GM12865 (cell line): ENCODE results near the gene NHERF2.

ENCODE experiments used
- DNase-seq: peaks from one replicate; pipeline ENCODE4 v3.0.0; 2010; ENCODE audit warnings: low read depth
- H3K4me3 ChIP-seq: 2 replicates; pipeline ENCODE4 v1.5.1; 2011; ENCODE audit warnings: mild to moderate bottlenecking, low read depth, low read length, control low read depth
- TF ChIP-seq, protein P1 (sequence below): IDR thresholded peaks from 2 replicates; pipeline ENCODE4 v1.5.1; 2011; ENCODE audit warnings: low read length, control low read depth, low read depth, inconsistent platforms; ENCODE audit not compliant: insufficient read depth; ENCODE audit errors: missing control alignments

The NHERF2 gene

DNA sequence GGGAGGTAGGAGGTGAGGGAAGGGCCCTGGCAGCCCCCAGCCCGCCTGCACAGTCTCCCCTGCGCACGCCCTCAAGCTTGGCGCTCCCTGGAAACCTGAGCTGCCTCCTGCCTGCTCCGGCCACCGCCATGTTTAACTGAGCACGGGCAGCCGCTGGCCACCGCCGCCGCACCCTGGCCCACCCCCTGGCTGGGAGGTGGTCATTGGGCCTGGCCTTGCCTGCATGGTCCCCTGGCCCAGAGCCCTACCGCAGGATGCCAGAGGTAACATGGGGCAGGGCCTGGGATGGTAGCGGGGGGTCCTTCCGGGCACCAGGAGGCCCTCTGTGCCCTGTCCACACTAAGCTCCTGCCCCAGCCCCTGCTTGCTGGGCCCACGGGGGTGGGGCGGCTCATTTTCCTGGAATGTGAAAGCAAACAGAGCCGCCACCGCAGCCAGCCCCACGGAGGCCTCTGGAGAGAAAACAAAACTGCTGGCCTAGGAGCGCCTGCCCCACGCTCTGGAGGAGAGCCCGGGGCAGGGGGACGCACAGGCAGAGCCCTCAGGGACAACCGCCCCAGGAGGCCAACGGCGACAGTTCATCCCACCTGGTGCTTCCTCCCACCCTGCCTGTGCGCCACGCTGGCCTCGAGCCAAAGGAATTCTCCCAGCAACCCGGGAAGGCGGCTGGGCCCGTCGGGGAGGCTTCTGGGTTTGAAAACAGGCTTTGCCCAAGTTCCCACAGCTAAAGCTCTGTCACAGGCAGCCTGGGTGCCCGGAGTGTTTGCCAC, 8.9 kb downstream of the NHERF2 start:
- DNase-seq, result no peak
- TF ChIP-seq, protein P1, sequence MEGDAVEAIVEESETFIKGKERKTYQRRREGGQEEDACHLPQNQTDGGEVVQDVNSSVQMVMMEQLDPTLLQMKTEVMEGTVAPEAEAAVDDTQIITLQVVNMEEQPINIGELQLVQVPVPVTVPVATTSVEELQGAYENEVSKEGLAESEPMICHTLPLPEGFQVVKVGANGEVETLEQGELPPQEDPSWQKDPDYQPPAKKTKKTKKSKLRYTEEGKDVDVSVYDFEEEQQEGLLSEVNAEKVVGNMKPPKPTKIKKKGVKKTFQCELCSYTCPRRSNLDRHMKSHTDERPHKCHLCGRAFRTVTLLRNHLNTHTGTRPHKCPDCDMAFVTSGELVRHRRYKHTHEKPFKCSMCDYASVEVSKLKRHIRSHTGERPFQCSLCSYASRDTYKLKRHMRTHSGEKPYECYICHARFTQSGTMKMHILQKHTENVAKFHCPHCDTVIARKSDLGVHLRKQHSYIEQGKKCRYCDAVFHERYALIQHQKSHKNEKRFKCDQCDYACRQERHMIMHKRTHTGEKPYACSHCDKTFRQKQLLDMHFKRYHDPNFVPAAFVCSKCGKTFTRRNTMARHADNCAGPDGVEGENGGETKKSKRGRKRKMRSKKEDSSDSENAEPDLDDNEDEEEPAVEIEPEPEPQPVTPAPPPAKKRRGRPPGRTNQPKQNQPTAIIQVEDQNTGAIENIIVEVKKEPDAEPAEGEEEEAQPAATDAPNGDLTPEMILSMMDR, result no peak
- no peak overlapping the region for H3K4me3 ChIP-seq

DNA sequence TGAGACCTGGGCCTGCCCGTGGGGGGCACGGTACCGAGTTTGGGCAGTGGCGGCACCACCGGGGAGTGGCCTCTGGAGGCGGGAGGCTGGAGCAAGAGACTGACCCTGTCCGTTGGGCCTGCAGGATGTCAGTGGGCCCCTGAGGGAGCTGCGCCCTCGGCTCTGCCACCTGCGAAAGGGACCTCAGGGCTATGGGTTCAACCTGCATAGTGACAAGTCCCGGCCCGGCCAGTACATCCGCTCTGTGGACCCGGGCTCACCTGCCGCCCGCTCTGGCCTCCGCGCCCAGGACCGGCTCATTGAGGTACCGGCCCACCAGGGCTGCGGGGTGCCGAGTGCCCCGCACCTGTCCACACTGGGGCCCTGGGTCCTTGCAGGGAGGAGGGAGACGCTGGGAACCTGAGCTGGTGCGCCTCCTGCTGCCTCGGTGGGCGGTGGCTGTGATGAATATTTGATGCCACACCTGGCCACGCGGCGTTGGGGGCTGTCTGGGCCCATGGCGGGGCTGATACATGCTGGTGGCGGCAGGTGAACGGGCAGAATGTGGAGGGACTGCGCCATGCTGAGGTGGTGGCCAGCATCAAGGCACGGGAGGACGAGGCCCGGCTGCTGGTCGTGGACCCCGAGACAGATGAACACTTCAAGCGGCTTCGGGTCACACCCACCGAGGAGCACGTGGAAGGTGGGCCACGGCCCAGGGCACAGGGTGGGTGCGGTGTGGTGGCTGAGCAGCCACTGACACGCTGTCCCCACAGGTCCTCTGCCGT, 9.7 kb downstream of the NHERF2 start:
- DNase-seq, result no peak
- TF ChIP-seq, protein P1, result no peak
- no peak overlapping the region for H3K4me3 ChIP-seq

GRCh38 chr16:2037115-2037514, 10.4 kb downstream of the NHERF2 start:
- DNase-seq, result no peak
- TF ChIP-seq, protein P1, result no peak
- no peak overlapping the region for H3K4me3 ChIP-seq

GRCh38 chr16:2037647-2038381, 11.1 kb downstream of the NHERF2 start:
- no peak overlapping the region for H3K4me3 ChIP-seq
- DNase-seq, result no peak
- TF ChIP-seq, protein P1, result no peak

GRCh38 chr16:2038382-2039231, 11.9 kb downstream of the NHERF2 start:
- TF ChIP-seq, protein P1, result no peak
- no peak overlapping the region for H3K4me3 ChIP-seq
- DNase-seq, result no peak
